SK-N-MC (cell line): ENCODE results near the gene FA2H.
"Not testable (repeated sequence)": the region's sequence is repeated elsewhere in the genome, so short reads cannot be mapped to it uniquely, and the experiment has no call there.

Experiments
- DNase-seq: peaks from one replicate; pipeline ENCODE4 v3.0.0-alpha.2; 2011; ENCODE audit warnings: low read depth, low spot score
- H3K27ac ChIP-seq: fragments of 200-600 bp; sonication (generic); 2 replicates; pipeline ENCODE4 v1.5.1; 2016; ENCODE audit warnings: mixed run types
- H3K36me3 ChIP-seq: fragments of 200-600 bp; sonication (generic); 2 replicates; pipeline ENCODE4 v1.6.1; 2017; ENCODE audit warnings: antibody characterized with exemption, low read length, mixed read lengths; ENCODE audit not compliant: insufficient read depth
- H3K4me3 ChIP-seq: fragments of 200-600 bp; sonication (generic); 2 replicates; pipeline ENCODE4 v1.5.1; 2016
- H3K9ac ChIP-seq: fragments of 200-600 bp; sonication (generic); 2 replicates; pipeline ENCODE4 v1.8.0; 2017; ENCODE audit warnings: mixed run types, mixed read lengths; ENCODE audit not compliant: insufficient read length
- H3K9me3 ChIP-seq: fragments of 200-600 bp; sonication (generic); 2 replicates; pipeline ENCODE4 v1.6.1; 2017; ENCODE audit warnings: low read depth, mild to moderate bottlenecking, antibody characterized with exemption, low read length, moderate library complexity, mixed read lengths
- EZH2 ChIP-seq: fragments of 200-600 bp; sonication (generic); IDR thresholded peaks from one replicate; pipeline ENCODE4 v1.6.1; 2017; ENCODE audit warnings: antibody characterized with exemption
- FOXP2 ChIP-seq: optimal IDR thresholded peaks from 2 replicates; pipeline ENCODE3; 2011; ENCODE audit warnings: mild to moderate bottlenecking, moderate library complexity; ENCODE audit not compliant: insufficient read depth; ENCODE audit errors: extremely low read length, control extremely low read depth
- POLR2AphosphoS5 ChIP-seq: IDR thresholded peaks from 2 replicates; pipeline ENCODE4 v1.6.1; 2012; ENCODE audit warnings: mild to moderate bottlenecking, low read depth, low read length, borderline replicate concordance

Gene FA2H

DNA sequence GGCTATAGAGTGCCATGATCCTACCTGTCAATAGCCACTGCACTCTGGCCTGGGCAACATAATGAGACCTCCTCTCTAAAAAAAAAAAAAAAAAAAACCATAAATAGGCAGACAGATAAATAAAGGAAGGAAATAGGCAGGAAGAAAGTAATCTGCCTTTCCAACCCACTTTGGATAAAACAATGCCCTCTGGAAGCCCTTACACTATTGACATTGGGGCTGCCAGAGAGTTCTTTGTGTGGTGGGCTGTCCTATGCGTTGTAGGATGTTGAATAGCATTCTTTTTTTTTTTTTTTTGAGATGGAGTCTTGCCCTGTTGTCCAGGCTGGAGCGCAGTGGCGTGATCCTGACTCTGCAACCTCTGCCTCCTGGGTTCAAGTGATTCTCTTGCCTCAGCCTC, 100.7 kb downstream of the FA2H start:
- no peak overlapping the region for H3K27ac ChIP-seq
- no peak overlapping the region for H3K9ac ChIP-seq
- no peak for DNase-seq
- no peaks in the 10 kb centered on the region for H3K36me3 ChIP-seq
- no peak overlapping the region for H3K4me3 ChIP-seq
- no peaks in the 10 kb centered on the region for H3K9me3 ChIP-seq
- no peak for TF ChIP-seq FOXP2
- no peak for TF ChIP-seq EZH2
- TF ChIP-seq POLR2AphosphoS5, result no peak

DNA sequence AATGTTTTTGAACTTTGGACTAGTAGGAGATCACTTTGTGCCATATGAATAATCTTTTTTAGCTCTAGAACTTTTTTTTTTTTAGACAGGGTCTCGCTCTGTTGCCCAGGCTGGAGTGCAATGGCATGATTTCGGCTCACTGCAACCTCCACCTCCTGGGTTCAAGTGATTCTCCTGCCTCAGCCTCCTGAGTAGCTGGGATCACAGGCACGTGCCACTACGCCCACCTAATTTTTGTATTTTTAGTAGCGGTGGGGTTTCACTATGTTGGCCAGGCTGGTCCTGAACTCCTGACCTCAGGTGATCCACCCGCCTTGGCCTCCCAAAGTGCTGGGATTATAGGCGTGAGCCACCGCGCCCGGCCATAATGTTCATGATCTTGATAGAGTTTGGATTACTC, 105.7 kb downstream of the FA2H start:
- not testable (repeated sequence) for H3K4me3 ChIP-seq, H3K9me3 ChIP-seq, H3K27ac ChIP-seq, H3K9ac ChIP-seq, DNase-seq
- peaks cover 17% of the 10 kb centered on the region for H3K36me3 ChIP-seq

DNA sequence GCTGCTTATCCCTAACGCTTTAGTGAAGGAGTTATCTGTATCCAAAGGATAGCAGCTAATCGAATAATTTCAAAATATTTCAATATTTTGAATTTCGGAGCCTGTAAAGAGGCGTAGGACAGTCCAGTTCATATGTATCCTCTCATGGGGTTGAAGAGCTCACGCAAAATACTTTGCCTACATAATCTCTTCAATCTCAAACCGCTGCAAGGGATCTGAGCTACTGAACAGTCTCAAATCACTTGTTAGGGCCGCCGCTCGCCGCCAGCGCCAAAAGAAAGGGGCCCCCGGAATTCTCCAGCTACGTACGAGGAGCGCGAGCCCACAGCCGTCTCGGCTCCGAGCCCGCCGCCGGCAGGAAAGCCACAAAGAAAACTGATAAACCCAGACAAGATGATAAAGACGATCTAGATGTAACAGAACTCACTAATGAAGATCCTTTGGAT, 107.3 kb downstream of the FA2H start:
- Histone ChIP-seq H3K36me3 (peaks cover 29% of the 10 kb centered on the region), H3K9me3 (no peaks in the 10 kb centered on the region), H3K27ac (peak overlapping the region; percentile 45), H3K9ac (no peak overlapping the region), H3K4me3 (peak overlapping the region; percentile 5; the same call in 1 of the 2 replicates)
- DNase-seq, result no peak
- TF ChIP-seq FOXP2 (no peak), EZH2 (no peak), POLR2AphosphoS5 (no peak)

DNA sequence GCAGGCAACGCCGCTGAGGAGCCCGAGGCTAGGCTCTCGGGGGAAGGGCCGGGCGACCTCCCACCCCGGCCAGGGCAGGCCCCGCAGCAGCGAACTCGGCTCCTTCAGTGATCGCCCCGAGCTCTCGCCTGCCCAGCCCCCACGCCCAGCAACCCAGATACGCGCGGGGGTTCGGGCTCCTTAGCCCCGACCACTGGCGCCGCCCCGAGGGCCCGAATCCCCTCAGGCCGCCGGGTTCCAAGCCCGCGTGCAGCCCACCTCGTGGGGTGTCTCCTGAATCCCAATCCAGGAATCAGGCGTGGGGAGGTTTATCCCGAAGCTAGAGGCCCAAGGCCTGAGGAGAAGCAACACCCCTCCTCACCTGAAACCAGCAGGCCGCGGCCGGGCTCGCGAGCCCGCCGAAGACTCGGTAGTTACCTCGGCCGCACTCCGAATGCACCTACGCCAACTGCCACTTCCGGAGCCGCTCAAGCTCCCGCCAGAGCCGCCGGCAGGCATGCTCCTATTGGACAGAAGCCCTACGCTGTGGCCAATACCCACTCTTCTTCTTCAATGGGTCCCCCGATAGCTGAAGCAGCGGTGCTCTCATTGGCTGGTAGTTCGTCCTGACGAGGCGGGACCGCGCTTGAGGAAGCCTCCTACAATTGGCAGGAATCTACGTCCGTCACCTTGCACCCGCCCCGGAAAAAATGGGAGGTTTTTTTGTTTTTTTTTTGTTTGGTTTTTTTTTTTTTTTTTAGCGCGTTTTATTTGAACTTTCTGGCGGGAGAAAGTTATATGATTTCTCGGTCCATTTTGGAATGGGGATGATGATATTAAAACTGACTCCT, 108.0 kb downstream of the FA2H start, which contains the start of gene RFWD3:
TSS of gene RFWD3 (minus strand) at position 453 of the 830 bp plus-strand sequence. CDS start 5,428 bp downstream, outside the sequence.
- no peaks in the 10 kb centered on the region for H3K9me3 ChIP-seq
- peak within 1 kb of the TSS; percentile 95 for H3K9ac ChIP-seq
- peak; percentile 84 for DNase-seq
- H3K27ac ChIP-seq, result peak within 1 kb of the TSS; percentile 84
- TF ChIP-seq POLR2AphosphoS5, result peak; percentile 82
- no peak for TF ChIP-seq FOXP2
- H3K36me3 ChIP-seq, result peaks cover 36% of the 10 kb centered on the region
- peak within 1 kb of the TSS; percentile 87 for H3K4me3 ChIP-seq

DNA sequence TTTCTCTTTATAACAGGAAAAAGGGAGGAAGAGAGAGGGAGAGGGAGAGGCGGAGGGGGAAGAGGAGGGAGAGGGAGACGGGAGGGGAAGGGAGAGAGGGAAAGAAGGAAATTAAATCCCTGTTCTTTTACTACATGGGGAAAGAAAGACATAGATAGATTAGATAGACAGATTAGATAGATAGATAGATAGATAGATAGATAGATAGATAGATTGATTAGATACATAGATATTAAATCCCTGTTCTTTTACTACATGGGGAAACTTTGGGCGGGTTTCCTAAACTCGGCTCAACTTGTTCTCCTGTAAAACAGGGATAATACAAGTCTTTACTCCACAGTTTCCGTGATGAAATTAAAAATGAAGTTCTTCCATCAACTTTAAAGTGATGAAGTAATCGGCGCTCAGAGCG, 108.6 kb downstream of the FA2H start:
- peak overlapping the region; percentile 84 for H3K27ac ChIP-seq
- no peak for DNase-seq
- H3K4me3 ChIP-seq, result peak overlapping the region; percentile 87
- H3K36me3 ChIP-seq, result peaks cover 41% of the 10 kb centered on the region
- no peaks in the 10 kb centered on the region for H3K9me3 ChIP-seq
- H3K9ac ChIP-seq, result peak overlapping the region; percentile 95
- no peak for TF ChIP-seq POLR2AphosphoS5
- no peak for TF ChIP-seq FOXP2
- no peak for TF ChIP-seq EZH2
